HG02852 (cell line): ENCODE measurements around the gene THBS3.
"Not testable (repeated sequence)": the region's sequence is repeated elsewhere in the genome, so short reads cannot be mapped to it uniquely, and the experiment has no call there.

ENCODE experiments used
- ATAC-seq: cut with Tn5 transposase; IDR thresholded peaks from one replicate; pipeline ENCODE4 v1.9.1; 2021; ENCODE audit warnings: mild to moderate bottlenecking, moderate library complexity; ENCODE audit not compliant: unreplicated experiment

THBS3 gene

GRCh38 chr1:155208541-155209311 lies 1.0 kb upstream of the THBS3 start, which contains the start of gene MTX1:
Gene MTX1, plus strand, starts transcription at chr1:155208695. Its CDS starts 110 bp downstream, at chr1:155208805.
- peak; percentile 80 for ATAC-seq

- ATAC-seq = no peak
These were observed 549 bp downstream of the THBS3 start for GRCh38 chr1:155206891-155207805.

GRCh38 chr1:155205969-155206593 lies 1.6 kb downstream of the THBS3 start:
- ATAC-seq = no peak

- ATAC-seq = no peak
These were observed 2.7 kb downstream of the THBS3 start for GRCh38 chr1:155205035-155205434.

- no peak for ATAC-seq
These were observed 4.8 kb downstream of the THBS3 start for GRCh38 chr1:155202731-155203515.

GRCh38 chr1:155202198-155202597 lies 5.5 kb downstream of the THBS3 start:
- no peak for ATAC-seq

GRCh38 chr1:155200920-155201319 lies 6.8 kb downstream of the THBS3 start:
- ATAC-seq = no peak

GRCh38 chr1:155199792-155200191 lies 7.9 kb downstream of the THBS3 start:
- ATAC-seq = no peak

- no peak for ATAC-seq
These were observed 9.2 kb downstream of the THBS3 start for GRCh38 chr1:155198547-155198906.

GRCh38 chr1:155197901-155198546 lies 9.7 kb downstream of the THBS3 start:
- no peak for ATAC-seq

- ATAC-seq = no peak
These were observed 10.6 kb downstream of the THBS3 start for GRCh38 chr1:155196893-155197638.

GRCh38 chr1:155196103-155196892 lies 11.4 kb downstream of the THBS3 start:
- ATAC-seq = no peak

GRCh38 chr1:155195201-155196102 lies 12.2 kb downstream of the THBS3 start:
- no peak for ATAC-seq

- not testable (repeated sequence) for ATAC-seq
These were observed 13.8 kb downstream of the THBS3 start for GRCh38 chr1:155193991-155194240.

- ATAC-seq = no peak
These were observed 14.3 kb downstream of the THBS3 start for GRCh38 chr1:155193275-155193990.

GRCh38 chr1:155192346-155193274 lies 15.1 kb downstream of the THBS3 start:
- ATAC-seq = no peak
